GM12892 (cell line): Measurements from ENCODE around the gene WNT7B.

Experiments used
- POLR2A ChIP-seq: IDR thresholded peaks from 2 replicates; pipeline ENCODE4 v1.6.1; 2011; ENCODE audit warnings: low read depth, low read length, control low read depth
- POLR2AphosphoS5 ChIP-seq: IDR thresholded peaks from 2 replicates; pipeline ENCODE4 v1.6.1; 2011; ENCODE audit warnings: low read depth, low read length, control low read depth
- TAF1 ChIP-seq: IDR thresholded peaks from 2 replicates; pipeline ENCODE4 v1.6.1; 2011; ENCODE audit warnings: low read depth, mild to moderate bottlenecking, control low read depth, low read length, borderline replicate concordance

GRCh38 chr22:45896153-45896951 lies 80.6 kb downstream of the WNT7B start:
- TF ChIP-seq TAF1 (no peak), POLR2A (no peak), POLR2AphosphoS5 (no peak)
